ENCODE results near the gene CA5B.

DNA sequence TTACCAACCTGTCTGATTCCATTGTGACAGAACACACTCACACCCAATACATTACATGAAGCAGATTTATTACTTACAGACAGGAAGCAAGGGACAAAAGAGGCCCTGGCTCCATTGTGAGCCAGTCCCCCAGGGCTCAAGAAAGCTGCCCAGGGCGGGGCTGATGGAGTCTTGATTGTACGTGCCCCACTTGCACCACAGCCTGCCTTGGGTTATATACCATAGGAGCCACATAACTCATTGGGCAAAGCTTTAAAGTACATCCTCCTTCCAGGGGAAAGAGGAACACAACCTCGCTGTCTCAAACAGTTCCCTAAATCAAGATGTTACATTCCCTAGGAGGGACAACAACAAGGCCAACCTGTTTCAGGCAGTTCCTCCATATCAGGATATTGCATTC is 48.8 kb downstream of the CA5B start:
- no peak for TF ChIP-seq POLR2A (IDR thresholded peaks at IDR 0.05)
- TF ChIP-seq POLR2AphosphoS5 (IDR thresholded peaks at IDR 0.05) = no peak
